NCI-H2107 (cell line): ENCODE results near the gene HSD17B13.
"Not testable (repeated sequence)": the region's sequence is repeated elsewhere in the genome, so short reads cannot be mapped to it uniquely, and the experiment has no call there.

Experiments
- DNase-seq: peaks from one replicate; lab custom pipeline; 2025; lab: John Stamatoyannopoulos, UW

The HSD17B13 gene

DNA sequence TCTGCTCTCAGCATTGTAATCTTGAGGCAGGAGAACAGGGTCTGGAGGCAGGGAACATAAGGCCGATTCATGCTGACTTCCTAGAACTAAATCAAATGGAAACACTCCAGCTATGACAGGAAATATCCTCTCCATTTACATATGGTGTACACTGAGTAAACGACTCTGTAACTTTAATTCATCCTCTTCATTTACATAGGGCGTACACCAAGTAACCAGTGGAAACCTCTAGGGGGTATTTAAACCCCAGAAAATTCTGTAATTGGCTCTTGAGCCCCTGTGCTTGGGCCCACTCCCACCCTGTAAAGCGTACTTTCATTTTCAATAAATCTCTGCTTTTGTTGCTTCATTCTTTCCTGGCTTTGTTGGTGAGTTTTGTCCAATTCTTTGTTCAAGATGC, 7.7 kb downstream of the HSD17B13 start:
- not testable (repeated sequence) for DNase-seq

GRCh38 chr4:87313756-87314155, 8.9 kb downstream of the HSD17B13 start:
- no peak for DNase-seq

GRCh38 chr4:87311684-87312083, 11.0 kb downstream of the HSD17B13 start:
- DNase-seq: no peak

DNA sequence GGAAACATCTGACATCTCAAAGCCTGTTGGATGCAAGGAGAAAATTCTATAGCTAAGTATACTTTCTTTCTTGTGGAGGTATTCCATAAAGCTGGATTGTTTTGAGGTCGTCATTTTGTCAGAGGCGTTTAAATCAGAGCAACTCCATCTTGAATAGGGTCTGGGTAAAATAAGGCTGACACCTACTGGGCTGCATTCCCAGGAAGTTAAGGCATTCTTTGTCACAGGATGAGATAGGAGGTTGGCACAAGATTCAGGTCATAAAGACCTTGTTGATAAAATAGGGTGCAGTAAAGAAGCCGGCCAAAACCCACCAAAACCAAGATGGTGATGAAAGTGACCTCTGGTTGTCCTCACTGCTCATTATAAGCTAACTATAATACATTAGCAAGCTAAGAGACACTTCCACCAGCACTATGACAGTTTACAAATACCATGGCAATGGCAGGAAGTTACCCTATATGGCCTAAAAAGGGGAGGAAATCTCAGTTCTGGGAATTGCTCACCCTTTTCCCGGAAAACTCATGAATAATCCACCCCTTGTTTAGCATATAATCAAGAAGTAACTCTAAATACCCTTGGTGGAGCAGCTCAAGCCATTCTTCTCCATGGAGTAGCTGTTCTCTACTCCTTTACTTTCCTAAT, 11.9 kb downstream of the HSD17B13 start:
- no peak for DNase-seq

- no peak for DNase-seq
Observed at GRCh38 chr4:87309625-87310024, 13.1 kb downstream of the HSD17B13 start.

DNA sequence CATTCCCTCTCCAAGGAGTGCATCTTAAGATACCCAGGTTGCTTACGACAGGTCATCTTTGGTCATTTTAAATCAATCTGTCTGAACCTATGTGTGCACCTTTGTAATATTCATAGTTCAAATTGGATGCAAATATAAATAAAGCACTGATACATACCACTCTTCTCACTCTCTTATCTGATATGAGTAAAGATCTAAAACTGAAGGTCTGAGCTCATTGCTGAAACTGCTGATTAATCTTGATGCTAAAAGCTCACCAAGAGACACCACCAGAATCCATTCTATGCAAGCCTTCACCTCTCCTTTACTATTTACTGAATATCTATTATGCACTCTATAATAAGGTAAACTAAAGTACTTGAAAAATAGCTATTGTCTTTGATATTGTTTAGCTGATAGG, 16.6 kb downstream of the HSD17B13 start:
- no peak for DNase-seq

DNA sequence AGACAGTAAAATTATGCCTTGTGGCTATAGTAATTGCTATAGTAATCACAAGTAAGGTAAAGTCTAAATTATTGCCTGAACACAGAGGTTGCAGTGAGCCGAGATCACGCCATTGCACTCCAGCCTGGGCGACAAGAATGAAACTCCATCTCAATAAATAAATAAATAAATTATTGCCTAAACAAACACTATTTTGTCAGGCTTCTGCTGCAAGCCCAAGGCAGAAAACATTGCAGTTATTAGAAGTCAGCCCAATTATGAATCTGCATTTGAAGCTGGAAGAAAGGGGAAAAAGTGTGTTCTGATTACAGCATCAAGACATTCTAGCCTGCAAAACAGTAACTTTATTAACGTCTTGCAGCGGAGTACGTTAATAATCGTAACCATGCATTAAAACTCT, 17.1 kb downstream of the HSD17B13 start:
- DNase-seq: no peak

- DNase-seq: no peak
Observed at GRCh38 chr4:87304745-87305432, 17.8 kb downstream of the HSD17B13 start.

DNA sequence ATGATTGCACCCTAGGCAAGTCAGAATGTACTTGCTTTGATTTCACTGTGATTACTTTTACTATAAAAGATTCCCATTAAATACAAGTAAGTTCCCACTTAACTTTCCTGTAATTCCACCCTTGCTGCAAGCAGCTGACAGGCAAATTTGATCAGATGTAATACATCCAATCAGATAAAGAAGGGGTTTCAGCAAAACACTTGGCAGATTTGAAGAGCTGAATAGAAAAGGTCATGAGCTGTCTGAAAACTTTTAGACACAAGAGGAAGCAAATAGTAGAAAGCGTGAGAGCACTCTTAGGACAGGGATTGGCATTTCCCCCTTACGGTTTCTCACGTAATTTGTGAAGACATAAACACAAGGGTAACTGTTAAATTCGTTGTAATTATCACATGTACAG, 22.8 kb downstream of the HSD17B13 start:
- no peak for DNase-seq

- no peak for DNase-seq
Observed at GRCh38 chr4:87298362-87298761, 24.3 kb downstream of the HSD17B13 start.

DNA sequence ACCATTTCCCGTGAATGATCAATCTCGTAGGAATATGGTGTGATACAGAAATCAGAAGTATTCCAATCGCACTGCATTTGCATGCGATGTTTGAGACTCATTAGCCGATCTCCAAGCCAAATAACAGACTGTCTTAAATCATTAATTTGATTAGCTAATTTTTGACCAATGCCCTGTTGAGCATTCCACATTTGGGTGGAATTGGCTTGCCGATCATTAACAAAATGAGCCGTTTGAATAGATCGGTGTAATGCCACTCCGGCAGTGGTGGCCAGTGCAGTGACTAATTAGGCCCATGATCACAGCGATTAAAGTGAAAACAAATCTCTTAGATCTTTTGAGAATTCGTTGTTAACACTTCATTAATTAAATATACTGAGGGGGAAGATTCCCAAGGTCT, 27.8 kb downstream of the HSD17B13 start:
- DNase-seq: not testable (repeated sequence)

GRCh38 chr4:87293889-87294288, 28.8 kb downstream of the HSD17B13 start:
- not testable (repeated sequence) for DNase-seq

DNA sequence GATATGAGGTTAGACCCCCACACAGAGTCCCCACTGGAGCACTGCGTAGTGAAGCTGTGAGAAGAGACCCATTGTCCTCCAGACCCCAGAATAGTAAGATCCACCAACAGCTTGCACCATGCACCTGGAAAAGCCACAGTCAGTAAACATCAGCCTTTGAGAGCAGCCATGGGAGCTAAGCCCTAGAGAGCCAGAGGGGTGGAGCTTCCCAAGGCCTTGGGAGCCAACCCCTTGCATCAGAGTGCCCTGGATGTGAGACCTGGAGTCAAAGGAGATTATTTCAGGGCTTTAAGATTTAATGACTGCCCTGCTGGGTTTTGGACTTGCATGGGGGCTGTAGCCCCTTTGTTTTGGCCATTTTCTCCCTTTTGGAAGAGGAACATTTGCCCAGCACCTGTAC, 35.7 kb downstream of the HSD17B13 start:
- no peak for DNase-seq

- DNase-seq: not testable (repeated sequence)
Observed at GRCh38 chr4:87284268-87284667, 38.4 kb downstream of the HSD17B13 start.

DNA sequence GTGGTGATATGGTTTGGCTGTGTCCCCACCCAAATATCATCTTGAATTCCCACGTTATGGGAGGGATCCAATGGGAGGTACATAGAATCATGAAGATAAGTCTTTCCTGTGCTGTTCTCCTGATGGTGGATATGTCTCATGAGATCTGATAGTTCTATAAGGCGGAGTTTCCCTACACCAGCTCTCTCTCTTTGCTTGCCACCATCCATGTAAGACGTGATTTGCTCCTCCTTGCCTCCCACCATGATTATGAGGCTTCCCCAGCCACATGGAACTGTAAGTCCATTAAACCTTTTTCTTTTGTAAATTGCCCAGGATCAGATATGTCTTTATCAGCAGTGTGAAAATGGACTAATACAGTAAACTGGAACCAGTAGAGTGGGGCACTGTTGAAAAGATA, 39.5 kb downstream of the HSD17B13 start:
- no peak for DNase-seq

GRCh38 chr4:87281603-87282002, 41.1 kb downstream of the HSD17B13 start:
- no peak for DNase-seq

DNA sequence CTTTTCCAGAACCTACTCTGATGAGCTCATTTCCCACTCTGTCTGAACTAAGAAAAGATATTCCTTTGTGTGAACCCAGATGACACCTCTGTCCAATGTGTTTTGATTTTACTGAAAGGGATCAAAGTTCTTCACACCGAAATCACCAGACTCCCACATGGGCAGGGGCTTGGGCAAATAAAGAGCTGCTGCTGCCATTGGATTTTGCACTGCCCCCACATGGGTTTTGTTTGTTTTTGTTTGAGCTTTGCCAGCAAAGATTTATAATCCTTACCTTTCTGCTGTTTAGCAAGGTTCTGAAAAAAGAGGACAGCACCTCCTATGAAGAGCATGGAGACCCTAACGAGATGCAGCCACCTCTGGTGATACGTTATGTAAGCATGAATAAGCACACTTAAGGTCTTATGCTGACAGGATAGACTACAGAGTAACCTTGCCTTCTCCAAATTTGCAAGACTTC, 44.3 kb downstream of the HSD17B13 start:
- DNase-seq: no peak

GRCh38 chr4:87275311-87275710, 47.4 kb downstream of the HSD17B13 start:
- no peak for DNase-seq

- no peak for DNase-seq
Observed at GRCh38 chr4:87274803-87275202, 47.9 kb downstream of the HSD17B13 start.

DNA sequence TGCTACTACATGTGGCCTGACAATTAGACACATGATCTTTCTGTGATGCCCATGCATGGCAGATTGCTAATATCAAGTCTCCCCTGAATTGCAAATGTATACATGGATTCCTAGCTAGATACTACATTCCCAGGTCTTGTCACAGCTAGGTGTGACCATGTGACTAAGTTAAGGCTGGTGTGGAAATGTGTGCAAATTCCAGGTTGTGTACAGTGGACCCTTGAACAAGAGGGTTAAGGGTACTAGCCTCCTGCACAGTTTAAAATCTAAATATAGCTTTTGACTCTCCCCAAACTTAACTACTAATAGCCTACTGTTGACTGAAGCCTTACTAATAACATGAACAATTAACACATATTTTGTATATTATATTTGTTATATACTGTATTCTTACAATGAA, 48.4 kb downstream of the HSD17B13 start:
- DNase-seq: no peak

GRCh38 chr4:87270825-87271224, 51.9 kb downstream of the HSD17B13 start:
- no peak for DNase-seq

DNA sequence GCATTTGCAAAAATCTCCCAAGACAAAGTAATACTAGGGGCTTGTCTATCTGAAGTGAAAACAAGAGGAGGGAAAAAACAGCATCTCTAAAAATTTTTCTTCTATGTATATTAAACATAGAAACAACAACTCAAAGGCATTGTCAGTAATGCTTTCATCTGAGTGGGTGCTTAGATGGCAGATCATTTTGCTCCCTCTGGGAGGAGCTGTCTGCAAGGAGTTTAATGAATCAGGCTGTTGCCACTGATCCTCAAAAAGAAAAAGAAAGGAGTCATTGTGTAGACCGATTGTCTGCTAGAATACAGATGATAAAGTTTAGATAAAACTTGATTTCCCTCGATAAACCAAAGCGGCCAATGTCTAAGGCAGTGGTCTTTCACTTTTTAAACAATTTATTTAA, 52.5 kb downstream of the HSD17B13 start:
- no peak for DNase-seq

DNA sequence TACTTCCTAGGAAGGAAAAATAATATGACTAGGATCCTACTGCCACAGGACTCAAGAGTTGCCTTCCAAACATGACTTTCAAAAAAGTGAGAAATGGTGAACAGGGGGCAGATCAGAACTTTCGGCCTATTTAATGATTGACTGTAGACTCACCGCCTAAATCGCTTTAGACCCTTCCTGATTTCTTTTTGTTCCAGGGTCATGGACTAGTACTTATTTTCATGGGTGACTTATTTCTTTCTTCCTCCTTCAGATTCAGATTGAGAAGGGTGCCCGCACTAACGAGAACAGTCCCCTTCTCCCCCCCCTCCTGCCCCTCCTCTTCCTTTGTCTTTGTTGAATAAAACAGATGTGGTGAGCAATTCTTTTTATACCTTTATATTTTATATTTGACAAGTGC, 54.3 kb downstream of the HSD17B13 start:
- DNase-seq: no peak

DNA sequence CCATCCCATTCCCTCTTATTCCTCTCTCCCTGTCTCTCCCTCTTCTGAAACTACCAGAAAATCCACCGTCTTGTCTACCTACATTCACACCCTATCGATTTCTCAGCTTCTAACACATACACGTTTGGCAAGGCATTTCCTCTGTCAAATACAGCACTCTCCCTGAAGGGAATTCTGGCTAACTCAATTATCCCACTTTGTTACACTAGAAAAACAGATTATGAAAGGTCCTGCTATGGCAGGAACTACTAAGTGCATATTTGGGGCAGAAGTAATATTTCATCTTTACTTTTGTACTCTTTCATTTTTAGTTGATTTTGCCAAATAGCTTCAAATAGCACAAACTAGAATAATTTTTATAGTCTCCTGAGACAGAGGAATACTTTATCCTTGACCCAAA, 55.7 kb downstream of the HSD17B13 start:
- DNase-seq: no peak
